Left colon (tissue), 2 donors: ENCODE data around the gene GADD45B. TPM values are rescaled to one million over a fixed set of nuclear protein-coding genes. Genes with fewer than 3 reads are reported as not detected.
"Not testable (repeated sequence)": the region's sequence is repeated elsewhere in the genome, so short reads cannot be mapped to it uniquely, and the experiment has no call there.

ENCODE experiments used
- ATAC-seq: fragments of 200-7000 bp; cut with Tn5 transposase; one replicate; pipeline ENCODE4 v1.9.1; 2020; ENCODE audit warnings: mild to moderate bottlenecking, moderate library complexity
- DNase-seq, 2 donors: peaks; one replicate each; pipeline ENCODE4 v3.0.0-alpha.2; 2020
- intact Hi-C, 2 donors: fragments of 100-400 bp; cut with DNase I in 1 of 2; cut with micrococcal nuclease in 1 of 2; formaldehyde crosslinking; loops; one replicate each; pipeline versions ENCODE4 v1.11.2 to v1.14.0; 2022; cut with DNase I, micrococcal nuclease
- total RNA-seq, 2 donors: library from RNA; stranded (reverse); fragmentation: NEBNext Ultra II Directional; extraction: Animal tissue kit (Norgen Biotek cat#: 25700); gene quantifications; one replicate each; pipeline ENCODE4 v1.2.1, GENCODE V29; 2021
- donor health status: DM: no; HTN: no; CAD: no.
- donor health status: DM: yes; HTN: yes; CAD: no.

Gene GADD45B
- total RNA-seq, 2 donors from 2014 or later: 44.4 to 53.8 TPM

- ATAC-seq: peak; percentile 78
- intact Hi-C loops: no loop called here
- peak; percentile 91 to 95 for DNase-seq
These were observed 19.3 kb downstream of the GADD45B start for GRCh38 chr19:2495130-2495641.

- ATAC-seq (peak; percentile 21), DNase-seq (peak; percentile 44 to 51)
- intact Hi-C loops: no loop called here
These were observed 19.9 kb downstream of the GADD45B start for GRCh38 chr19:2495651-2496316.

DNA sequence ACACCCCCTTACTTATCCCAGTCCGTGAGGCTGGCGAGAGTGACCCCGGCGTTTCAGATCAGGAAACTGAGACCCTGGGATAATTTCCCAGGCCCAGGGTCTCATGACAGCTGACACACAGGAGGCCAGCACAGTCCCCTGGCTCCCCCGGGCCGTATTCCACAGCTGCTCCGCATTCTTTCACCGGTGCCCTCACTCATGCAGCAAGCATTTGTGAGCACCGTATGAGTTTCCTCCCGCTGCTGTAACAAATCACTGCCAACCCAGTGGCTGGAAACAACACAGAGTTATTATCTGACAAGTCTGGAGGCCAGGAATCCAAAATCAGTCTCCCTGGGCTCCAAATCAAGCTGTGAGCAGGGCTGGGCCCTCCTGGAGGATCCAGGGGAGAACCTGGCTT lies 21.3 kb downstream of the GADD45B start:
- ATAC-seq (no peak), DNase-seq (no peak)
- intact Hi-C loops: no loop called here

GRCh38 chr19:2500156-2500555 lies 24.2 kb downstream of the GADD45B start:
- DNase-seq (no peak), ATAC-seq (no peak)
- intact Hi-C loops: no loop called here

- DNase-seq: peak in 1 of 2 donors; percentile 35
- intact Hi-C loops: no loop called here
- peak; percentile 48 for ATAC-seq
These were observed 24.9 kb downstream of the GADD45B start for GRCh38 chr19:2500841-2501261.

DNA sequence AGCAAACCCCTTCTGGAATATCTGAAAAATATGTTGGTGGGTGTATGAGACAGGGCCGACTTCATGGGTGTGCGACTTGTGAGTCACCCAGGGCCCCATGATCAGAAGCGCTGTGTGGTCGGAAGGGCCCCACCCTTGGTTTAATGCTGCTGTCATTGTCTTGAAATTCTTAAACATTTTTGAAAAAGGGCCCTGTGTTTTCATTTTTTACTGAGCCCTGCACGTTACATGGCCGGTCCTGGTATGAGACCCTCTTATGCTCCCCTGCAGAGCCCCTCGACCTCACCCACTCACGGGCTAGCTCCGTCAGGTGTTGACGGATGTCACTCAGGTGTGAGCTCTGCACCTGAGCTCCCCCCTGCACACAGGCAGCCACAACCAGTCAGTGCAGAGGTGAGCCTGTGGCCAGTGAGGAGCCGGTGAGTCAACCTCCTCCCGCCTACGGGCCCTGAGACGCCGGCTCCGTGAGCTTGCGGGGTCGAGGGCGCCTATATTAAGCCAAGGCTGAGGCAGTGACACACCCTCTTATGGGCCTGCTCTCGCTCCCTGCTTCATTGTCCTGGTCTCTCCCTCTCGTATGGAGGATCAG lies 27.7 kb downstream of the GADD45B start:
- no peak for DNase-seq
- no peak for ATAC-seq
- intact Hi-C loops: no loop called here

DNA sequence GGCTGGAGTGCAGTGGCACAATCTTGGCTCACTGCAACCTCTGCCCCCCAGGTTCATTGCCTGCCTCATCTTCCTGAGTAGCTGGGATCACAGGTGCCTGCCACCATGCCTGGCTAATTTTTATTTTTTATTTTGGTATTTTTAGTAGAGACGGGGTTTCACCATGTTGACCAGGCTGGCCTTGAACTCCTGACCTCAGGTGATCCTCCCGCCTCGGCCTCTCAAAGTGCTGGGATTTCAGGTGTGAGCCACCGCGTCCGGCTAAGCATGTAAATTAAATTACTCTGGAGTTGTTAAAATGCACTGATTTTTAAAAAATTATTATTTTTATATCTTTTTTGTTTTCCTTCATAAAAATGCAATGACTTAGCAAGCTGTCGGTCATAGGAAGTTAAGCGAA lies 30.7 kb downstream of the GADD45B start:
- DNase-seq, ATAC-seq, intact Hi-C loops: not testable (repeated sequence)

- ATAC-seq (peak; percentile 97), DNase-seq (peak; percentile 46 to 59)
- intact Hi-C loops: no loop called here
These were observed 31.2 kb downstream of the GADD45B start for GRCh38 chr19:2507109-2507508.

DNA sequence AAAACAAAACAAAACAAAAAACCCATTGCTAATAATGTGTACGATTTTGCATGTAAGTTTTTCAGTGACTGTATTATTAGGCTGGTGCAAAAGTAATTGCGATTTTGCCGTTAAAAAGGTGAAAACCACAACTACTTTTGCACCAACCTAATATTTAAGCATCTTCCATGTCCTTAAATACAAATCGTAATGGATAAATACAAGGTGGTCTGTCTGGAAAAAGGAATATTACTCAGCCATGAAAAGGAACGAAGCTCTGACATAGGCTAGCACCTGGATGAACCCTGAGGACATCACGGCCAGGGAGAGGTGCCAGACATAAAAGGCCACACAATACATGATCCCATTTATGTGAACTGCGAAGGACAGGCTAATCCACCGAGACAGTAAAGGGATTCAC lies 33.2 kb downstream of the GADD45B start:
- intact Hi-C loops: no loop called here
- no peak for ATAC-seq
- no peak for DNase-seq

DNA sequence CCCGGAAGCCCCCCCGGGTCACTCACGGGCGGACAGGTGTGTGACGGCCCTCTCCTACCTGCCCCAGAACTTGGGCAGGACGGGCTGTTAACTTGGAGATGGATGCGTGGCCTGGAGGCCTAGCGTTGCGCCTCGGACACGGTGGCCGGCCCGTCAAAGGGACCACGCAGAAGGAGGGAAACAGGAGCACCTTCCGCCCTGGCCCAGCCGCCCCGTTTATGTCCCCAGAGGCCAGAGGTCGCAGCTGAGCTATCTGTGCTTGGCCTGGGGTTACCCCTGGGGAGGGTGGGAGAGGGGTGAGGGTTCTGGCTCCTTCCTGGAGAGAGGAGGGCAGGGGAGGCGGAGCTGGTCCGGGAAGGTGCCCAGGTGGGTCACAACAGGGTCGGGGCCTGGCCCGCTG lies 35.6 kb downstream of the GADD45B start:
- intact Hi-C loops: no loop called here
- ATAC-seq: no peak

GRCh38 chr19:2511991-2512390 lies 36.1 kb downstream of the GADD45B start:
- intact Hi-C loops: no loop called here
- ATAC-seq (no peak), DNase-seq (no peak)

More for the DNA sequence above, 35.6 kb downstream of the GADD45B start:
- DNase-seq: no peak

DNA sequence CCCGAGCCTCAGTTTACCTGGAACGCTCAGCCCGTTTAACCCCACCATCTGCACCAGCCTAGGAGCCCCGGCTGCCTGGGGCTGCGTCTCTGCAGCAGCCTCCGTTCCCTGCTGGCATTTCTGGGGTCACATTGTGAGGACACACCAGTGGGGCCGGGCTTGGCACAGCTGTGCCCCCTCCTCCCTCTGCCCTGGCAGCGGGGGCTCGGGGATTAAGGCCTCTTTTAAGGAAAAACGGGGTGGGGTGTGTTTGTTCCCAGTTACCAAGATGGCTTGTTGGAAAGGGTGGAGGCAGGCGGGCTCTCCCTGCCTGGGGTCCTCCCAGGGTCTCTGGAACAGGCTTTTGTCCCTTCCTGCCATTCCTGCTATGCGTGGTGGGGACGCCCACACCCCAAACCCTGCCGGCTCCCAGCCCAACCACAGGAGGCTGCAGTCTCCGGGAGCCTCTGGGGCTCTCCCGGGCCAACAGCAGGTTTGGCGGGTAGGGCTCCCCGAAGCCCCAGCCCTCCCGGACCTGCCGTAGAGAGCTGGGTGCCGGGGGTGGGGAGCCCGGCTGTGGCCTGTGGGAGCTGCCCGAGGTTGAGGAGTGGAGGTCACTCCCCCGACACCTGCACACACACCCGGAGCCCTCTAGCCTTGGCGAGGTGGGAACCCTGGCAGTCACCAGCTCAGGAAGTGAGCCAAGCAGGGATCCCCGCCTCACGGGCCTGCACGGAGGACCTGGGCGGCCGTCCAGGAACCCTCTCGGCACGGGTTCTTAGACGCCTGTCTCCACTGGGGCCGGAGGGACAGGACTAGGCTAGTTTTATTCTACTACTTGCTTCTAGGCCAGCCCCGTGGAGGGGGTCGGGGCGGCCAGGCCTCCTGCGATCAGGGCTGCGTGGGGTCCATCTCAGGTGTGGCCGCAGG lies 36.9 kb downstream of the GADD45B start:
- intact Hi-C loops: no loop called here
- ATAC-seq (no peak), DNase-seq (no peak)

DNA sequence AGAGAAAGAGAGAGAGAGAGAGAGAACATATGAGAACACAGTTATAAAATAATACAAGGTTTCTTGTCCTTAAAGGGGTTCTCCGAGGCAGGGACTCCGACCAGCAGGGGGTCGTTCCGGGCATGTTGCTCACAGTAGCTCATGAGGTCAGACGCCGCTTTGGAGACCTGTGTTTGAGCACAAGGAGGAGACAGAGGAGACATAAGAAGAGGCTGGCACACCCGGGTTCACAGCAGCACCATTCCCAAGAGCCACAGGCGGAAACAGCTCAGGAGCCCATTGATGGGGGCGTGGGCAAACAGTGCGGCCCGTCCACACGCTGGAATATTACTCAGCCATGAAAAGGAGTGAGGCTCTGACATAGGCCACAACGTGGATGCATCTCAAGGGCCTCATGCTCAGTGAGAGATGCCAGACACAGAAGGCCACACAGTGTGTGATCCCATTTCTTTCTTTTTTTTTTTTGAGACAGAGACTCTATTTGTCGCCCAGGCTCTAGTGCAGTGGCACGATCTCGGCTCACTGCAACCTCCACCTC lies 39.1 kb downstream of the GADD45B start:
- intact Hi-C loops: no loop called here
- ATAC-seq (no peak), DNase-seq (no peak)

DNA sequence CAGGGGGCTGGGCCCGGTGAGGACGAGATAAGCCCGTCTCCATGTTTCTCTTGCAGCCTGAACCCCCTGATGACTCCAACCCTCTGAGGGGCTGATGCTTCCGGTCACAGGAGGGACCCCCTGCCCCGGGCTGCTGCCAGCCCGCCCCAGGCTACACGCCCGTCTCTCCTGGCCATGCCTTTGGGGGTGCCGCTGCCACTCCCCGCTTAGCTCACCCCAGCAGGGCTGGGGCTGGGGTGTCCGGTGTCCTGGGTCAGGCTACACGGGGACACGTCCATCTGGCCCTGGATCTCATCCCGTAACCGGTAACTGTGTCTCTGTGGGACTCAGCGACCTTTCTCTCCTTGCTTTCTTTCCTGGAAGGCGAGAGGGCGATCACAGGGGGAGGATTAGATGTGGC lies 40.8 kb downstream of the GADD45B start:
- DNase-seq (no peak), ATAC-seq (no peak)
- intact Hi-C loops: no loop called here

DNA sequence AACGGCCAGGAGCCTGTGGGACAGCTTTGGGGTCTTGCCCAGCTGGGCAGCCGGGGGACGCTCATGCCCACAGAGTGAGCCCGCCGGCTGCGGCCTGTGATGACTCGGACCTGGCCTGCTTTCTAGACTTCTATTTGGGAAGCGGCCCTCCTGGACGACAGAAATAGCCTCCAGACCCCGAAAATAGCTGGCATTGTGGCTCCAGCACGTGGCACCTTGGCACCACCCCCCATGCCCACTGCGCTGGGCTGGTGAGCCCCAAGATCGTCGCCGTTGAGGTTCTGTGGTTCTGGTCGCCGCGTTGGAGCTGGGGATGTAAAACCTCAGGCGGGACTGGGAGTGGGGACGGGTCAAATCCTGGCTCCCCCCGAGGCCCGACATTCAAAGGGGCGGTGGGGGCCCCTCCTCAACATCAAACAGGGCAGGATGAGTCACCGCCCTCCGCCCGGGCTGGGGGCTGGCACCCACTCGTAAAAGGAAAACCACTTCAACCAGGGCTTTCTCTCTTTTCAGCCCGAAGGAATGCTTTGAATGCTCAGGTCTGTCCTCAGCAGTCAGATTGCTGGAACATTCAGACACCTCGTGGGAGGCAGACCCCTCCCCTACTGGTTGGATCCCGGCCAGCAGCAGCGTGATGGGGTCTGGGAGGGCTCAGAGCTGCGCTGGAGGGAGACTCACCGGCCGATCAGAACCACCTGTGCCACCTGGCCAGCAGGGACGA lies 42.1 kb downstream of the GADD45B start:
- DNase-seq (no peak), ATAC-seq (no peak)
- intact Hi-C loops: no loop called here

DNA sequence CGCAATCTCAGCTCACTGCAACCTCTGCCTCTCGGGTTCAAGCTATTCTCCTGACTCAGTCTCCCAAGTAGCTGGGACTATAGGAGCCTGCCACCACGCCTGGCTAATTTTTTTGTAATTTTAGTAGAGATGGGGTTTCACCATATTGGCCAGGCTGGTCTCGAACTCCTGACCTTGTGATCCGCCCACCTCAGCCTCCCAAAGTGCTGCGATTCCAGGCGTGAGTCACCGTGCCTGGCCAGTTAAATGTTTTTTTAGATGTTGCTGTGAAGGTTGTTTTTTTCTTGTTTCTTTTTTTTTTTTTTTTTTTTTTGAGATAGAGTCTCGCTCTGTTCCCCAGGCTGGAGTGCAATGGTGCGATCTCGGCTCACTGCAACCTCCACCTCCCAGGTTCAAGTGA lies 42.9 kb downstream of the GADD45B start:
- ATAC-seq, DNase-seq, intact Hi-C loops: not testable (repeated sequence)

DNA sequence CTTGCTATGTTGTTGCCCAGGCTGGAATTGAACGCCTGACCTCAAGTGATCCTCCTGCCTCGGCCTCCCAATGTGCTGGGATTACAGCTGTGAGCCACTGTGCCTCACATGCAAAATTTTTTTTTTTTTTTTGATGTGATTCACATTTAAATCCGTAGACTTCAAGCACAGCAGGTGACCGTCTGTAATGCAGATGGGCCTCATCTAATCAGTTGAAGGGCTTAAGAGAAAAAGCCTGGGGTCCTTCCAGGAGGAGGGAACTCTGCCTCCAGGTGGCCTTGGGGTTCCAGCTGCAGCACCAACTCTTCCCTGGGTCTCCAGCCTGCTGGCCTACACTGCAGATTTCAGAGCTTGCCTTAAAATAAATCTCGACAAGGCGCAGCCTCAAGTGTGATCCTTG lies 43.6 kb downstream of the GADD45B start:
- no peak for DNase-seq
- no peak for ATAC-seq
- intact Hi-C loops: no loop called here

DNA sequence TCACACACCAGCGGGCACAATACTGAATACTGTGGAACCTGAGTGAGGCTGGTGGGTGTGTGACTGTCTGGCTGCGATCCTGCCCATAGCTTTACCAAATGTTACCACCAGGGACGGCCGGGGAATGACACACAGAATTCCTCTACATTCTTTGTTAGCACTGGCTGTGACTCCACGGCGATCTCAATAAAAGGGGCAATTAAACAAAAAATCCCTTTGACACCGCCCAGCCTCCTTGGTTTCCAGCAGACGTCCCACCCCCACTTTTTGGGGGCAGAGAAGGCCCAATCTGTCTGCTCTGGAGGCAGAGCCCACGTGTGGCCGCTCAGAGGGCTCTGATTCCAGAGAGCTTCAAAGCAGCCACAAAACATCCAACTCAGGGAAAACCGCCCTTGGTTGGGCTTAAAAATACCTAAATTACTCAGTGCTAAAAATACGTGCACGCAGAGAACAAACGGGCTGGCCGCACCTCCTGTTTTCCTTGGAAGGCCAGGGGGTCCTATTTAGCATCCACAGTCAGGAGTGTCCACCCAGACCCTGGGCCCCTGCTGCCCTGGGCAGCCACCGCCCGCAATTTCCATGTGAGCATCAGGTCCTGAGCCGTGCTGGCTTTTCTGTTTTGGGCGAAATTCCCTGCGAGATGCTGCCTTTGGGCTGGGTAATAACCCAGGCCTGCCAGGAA lies 47.8 kb downstream of the GADD45B start:
- intact Hi-C loops: no loop called here
- no peak for DNase-seq
- no peak for ATAC-seq
